Skin epidermis (tissue), 12 donors: ENCODE results near the gene COTL1.

Experiments used
- H3K27ac ChIP-seq, 21 experiments: fragments of 200-600 bp; sonication (generic) in 11 of 21; one replicate each; pipeline ENCODE4 v1.5.0; 2020; ENCODE audit warnings: mild to moderate bottlenecking in 3 of 21, inconsistent platforms in 2 of 21, moderate library complexity in 2 of 21
- H3K4me3 ChIP-seq, 7 experiments: fragments of 200-600 bp; sonication (generic) in 2 of 7; one replicate each; pipeline ENCODE4 v1.5.0; 2020; ENCODE audit warnings: inconsistent platforms in 2 of 7, mild to moderate bottlenecking in 2 of 7, moderate library complexity in 1 of 7

The COTL1 gene

GRCh38 chr16:84617791-84618580 lies at the start of gene COTL1:
TSS of gene COTL1 (minus strand) at chr16:84618078. CDS start at chr16:84617914, 164 bp downstream.
- Histone ChIP-seq H3K4me3 (peak within 1 kb of the TSS; percentile 52 to 83 (median 72)), H3K27ac (peak within 1 kb of the TSS in 20 of 21 experiments; percentile 25 to 85 (median 76))

- Histone ChIP-seq H3K4me3 (no peak overlapping the region), H3K27ac (no peak overlapping the region)
These were observed 48.0 kb upstream of the COTL1 start for GRCh38 chr16:84665843-84666242.

GRCh38 chr16:84665359-84665758 lies 47.5 kb upstream of the COTL1 start:
- Histone ChIP-seq H3K4me3 (no peak overlapping the region), H3K27ac (no peak overlapping the region)

- Histone ChIP-seq H3K4me3 (no peak overlapping the region), H3K27ac (no peak overlapping the region)
These were observed 45.7 kb upstream of the COTL1 start for GRCh38 chr16:84663433-84664101.

GRCh38 chr16:84662471-84662870 lies 44.6 kb upstream of the COTL1 start:
- no peak overlapping the region for H3K27ac ChIP-seq
- no peak overlapping the region for H3K4me3 ChIP-seq

- no peak overlapping the region for H3K4me3 ChIP-seq
- H3K27ac ChIP-seq, result no peak overlapping the region
These were observed 43.7 kb upstream of the COTL1 start for GRCh38 chr16:84661418-84662060.

- Histone ChIP-seq H3K4me3 (no peak overlapping the region), H3K27ac (no peak overlapping the region)
These were observed 43.1 kb upstream of the COTL1 start for GRCh38 chr16:84660973-84661372.

- H3K27ac ChIP-seq, result no peak overlapping the region
- no peak overlapping the region for H3K4me3 ChIP-seq
These were observed 41.9 kb upstream of the COTL1 start for GRCh38 chr16:84659656-84660300.

GRCh38 chr16:84658690-84659089 lies 40.8 kb upstream of the COTL1 start:
- H3K4me3 ChIP-seq, result no peak overlapping the region
- no peak overlapping the region for H3K27ac ChIP-seq

- no peak overlapping the region for H3K27ac ChIP-seq
- H3K4me3 ChIP-seq, result no peak overlapping the region
These were observed 39.5 kb upstream of the COTL1 start for GRCh38 chr16:84657229-84657837.

- H3K27ac ChIP-seq, result no peak overlapping the region
- no peak overlapping the region for H3K4me3 ChIP-seq
These were observed 38.8 kb upstream of the COTL1 start for GRCh38 chr16:84656649-84657048.

- no peak overlapping the region for H3K4me3 ChIP-seq
- H3K27ac ChIP-seq, result peak overlapping the region in 1 of 21 experiments; percentile 7
These were observed 37.1 kb upstream of the COTL1 start for GRCh38 chr16:84654998-84655397.

GRCh38 chr16:84654238-84654637 lies 36.4 kb upstream of the COTL1 start:
- H3K27ac ChIP-seq, result no peak overlapping the region

GRCh38 chr16:84652566-84652965 lies 34.7 kb upstream of the COTL1 start:
- no peak overlapping the region for H3K27ac ChIP-seq
- H3K4me3 ChIP-seq, result no peak overlapping the region

More at GRCh38 chr16:84654238-84654637, 36.4 kb upstream of the COTL1 start:
- no peak overlapping the region for H3K4me3 ChIP-seq

- no peak overlapping the region for H3K27ac ChIP-seq
These were observed 32.4 kb upstream of the COTL1 start for GRCh38 chr16:84650062-84650991.

GRCh38 chr16:84649511-84649861 lies 31.6 kb upstream of the COTL1 start:
- Histone ChIP-seq H3K27ac (peak overlapping the region in 12 of 21 experiments; percentile 59 to 89 (median 85)), H3K4me3 (peak overlapping the region; percentile 58 to 82 (median 71))

More at GRCh38 chr16:84650062-84650991, 32.4 kb upstream of the COTL1 start:
- no peak overlapping the region for H3K4me3 ChIP-seq

GRCh38 chr16:84648595-84649510 lies 31.0 kb upstream of the COTL1 start:
- Histone ChIP-seq H3K27ac (peak overlapping the region in 18 of 21 experiments; percentile 59 to 89 (median 82)), H3K4me3 (peak overlapping the region; percentile 58 to 82 (median 71))
